Measurements from ENCODE around the gene LASP1NB.

LASP1NB gene

DNA sequence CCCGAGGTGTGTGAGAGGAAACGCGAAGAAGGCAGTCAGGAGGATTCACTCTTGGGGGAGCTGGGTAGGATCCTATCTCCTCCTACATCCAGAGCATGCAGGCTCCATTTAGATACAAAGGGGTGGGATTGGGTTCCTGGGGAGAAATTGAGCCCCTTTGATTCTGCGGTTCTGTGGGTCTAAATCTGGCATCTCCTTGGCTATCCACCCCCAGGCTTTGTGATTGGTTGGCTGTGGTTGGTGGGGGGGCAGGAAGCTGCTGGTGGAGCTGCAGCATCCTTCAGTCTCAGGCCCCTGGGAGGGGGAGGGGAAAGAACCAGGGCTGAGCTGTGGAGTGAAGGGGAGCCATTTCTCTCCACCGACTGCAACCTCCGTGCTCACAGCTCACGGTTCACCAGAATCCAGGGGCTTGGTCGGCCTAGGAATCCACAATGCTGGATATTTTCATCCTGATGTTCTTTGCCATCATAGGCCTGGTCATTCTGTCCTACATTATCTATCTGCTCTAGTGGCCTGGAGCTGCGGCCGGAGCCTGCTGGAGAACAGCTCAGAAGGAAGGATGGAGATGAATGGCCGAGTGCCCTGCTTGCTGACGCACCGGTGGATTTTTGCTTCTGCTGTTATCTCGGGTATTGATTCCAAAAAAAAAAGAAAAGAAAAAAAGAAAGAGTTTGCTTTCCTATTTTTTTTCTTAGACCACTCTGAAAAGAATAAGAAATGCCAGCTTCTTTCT lies at the start of gene LASP1NB:
TSS of gene LASP1NB (plus strand) at position 352 of the 733 bp plus-strand sequence.
- DNase-seq = no peak

DNA sequence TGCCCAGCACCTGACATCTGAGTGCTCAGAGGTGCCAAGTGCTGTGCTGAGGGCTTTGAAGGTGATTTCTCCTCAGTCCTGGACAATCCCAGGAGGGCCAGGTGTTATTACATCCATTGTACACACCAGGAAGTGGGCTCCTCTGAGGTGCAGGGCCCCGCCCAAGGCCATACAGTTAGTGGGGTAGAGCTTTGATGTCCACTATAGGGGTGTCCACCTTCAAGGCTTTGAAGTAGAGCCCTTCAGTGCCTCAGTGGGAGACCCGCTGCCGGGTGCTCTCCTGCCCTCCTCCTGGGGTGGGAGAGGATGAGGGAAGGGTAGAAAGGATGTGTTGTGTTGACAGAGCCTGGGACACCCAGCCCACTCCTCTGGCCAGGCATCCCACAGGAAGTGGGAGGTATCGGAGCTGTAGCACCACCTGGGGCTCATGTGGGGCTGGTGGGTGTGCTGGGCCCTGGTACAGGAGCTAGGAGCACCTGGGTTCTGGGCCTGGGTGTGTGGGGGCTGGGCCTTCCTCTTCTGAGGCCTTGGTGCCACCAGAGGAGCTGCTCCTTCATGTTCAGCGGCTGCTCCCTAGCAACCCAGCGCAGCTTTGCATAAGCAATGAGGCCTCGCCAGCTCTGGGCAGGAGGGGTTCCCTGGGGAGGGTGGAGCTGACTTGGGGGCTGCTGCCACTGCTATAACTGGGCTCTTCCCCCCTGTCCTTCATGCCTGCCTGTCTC lies 48.1 kb upstream of the LASP1NB start:
- DNase-seq = no peak

DNA sequence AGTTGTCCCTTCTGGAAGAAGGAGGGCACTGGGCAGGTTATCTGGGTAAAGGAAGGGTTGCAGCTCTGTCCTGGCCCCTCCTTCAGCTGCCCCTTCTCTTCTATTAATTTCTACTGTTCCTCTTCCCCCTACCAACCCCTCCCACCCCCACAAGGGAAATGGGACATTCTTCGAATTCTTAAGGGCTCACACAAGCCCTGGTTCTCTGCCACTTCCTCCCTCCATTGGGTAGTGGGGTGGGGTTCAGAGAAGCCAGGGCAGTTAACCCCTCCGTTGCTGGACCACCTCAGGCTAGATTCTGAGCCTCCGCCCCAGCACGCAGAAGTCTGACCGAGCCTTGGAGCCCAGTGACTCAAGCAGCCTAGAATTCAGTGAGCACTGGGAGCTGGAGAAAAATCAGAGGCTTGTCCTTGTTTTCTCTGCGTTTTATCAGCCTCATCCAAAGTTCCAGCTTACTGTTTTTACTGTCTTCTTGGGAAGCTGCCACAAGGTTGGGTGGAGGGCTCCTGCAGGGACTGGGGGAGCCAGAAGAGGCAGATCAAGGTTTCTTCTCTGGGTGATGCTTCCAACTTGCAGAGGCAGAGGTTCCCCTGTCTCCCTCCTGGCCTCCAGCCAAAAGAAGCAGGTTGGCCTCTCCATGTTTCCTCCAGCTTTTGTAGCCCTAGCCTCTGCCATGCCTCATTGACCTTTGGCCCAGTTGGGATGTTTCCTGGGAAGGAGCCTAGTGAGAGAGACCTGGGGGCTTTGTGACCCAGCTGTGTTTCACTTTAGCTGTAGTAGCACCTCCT lies 45.3 kb upstream of the LASP1NB start:
- DNase-seq = no peak

DNA sequence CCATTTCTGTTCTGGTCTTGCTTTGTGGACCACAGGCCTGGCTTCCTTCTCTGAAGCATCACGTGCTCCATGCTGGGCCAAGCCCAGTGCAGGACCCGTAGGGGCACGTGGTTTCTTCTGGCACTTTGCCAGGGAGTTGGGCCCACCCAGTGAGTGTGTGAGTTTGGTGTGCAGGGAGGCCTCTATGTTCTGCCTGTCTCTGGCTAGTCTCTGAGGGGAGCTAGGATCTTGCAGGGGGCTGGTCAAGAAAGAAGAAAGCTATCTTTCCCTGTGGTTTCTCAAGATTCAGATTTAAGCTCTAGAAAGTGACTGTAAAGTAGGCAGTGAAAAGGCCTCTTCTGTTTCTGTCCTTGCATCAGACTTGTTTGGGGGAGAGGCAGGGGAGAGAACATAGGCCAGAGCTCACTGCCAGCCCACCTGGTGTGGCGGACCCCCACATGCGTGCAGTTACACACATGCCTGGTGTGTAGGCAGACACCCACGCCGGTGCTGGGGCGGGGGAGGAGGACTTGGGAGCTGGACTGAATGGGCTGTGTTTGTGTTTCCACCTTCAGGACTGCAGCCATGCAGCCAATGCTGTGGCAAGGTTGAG lies 43.7 kb upstream of the LASP1NB start:
- DNase-seq = no peak

DNA sequence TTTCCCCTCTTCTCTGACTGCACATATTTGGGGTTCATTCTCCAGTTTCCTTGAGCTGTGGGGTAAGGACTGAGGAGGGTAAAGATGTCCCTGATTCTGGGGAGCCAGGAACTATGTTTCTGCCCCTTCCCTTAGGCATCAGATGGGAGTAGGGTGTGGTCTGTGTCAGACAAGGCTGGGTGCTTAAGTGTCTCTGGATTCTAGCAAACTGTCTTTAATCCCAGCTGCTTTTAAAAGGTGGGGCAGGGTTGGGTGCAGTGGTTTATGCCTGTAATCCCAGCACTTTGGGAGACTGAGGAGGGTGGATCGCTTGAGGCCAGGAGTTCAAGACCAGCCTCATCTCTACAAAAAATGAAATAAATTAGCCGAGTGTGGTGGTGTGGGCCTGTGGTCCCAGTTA lies 42.5 kb upstream of the LASP1NB start:
- no peak for DNase-seq

DNA sequence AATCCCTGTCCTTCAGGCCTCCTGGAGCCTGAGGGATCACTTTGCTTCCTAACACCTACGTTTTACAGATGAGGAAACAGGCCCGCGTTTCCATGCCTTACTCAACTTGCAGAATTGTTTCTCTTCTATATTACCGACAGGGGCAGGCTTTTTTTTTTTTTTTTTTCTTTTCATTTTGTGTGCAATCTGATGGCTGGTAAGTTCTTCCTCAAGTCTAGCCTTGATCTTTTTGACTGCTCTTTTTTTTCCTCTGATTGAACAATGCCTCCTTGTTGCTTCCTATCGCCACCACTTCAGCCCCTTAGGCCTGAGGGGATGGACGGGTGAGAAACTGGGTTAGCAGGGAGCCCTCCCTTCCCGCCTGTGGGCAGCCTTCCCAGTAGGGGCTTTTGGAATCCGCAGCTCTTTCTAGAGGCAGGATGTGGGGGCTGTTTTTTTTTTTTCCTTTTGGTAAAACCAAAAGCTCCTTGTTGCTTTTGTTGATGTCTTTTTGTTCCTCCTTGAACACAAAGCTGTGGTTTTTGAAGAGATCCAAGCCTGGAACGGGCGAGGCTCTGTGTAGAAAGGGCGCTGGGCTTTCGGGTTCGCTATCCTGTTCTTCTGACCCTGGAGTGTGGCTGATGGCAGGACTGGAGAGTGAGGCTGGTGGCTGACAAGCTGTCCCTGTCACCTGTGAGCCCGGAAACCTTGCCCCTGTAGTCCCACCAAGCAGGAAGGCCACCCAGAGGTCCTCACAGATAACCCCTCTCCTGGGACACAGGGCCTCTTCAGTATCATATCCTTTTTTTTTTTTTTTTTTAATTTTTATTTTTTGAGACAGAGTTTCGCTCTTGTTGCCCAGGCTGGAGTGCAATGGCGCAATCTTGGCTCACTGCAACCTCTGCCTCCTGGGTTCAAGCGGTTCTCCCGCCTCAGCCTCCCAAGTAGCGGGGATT lies 41.6 kb upstream of the LASP1NB start:
- no peak for DNase-seq

DNA sequence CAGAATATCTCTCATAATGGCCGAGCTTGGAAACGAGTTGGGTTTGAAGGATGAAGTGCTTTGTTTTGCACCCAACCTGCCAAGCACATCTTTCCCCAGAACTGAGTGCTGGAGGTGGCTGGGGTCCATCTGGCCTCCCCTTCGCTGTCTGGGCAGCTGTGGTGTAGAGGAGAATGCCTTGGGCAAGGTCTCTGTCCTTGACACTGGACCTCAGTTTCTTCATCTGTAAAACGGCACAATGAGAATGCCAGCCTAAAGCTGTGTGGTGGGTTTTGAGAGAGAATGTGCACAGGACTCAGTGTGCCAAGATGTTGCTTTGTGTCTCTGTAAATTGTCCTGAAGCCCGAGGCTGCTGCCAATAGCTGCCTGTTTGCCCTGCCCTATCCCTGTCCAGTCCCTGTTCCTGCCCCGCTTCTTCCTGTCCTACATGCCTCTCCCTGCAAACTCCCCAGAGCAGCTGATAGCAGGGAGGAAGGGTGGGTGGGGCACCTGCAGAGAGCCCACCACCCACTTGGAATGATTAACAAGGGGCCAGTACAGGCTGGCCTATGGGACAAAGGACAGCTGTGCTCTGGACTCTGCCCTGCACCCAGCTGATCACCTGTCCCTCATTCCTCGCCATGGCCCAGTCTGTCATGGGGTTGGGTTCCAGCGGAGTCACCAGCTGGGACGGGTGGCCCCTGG lies 40.2 kb upstream of the LASP1NB start:
- no peak for DNase-seq

DNA sequence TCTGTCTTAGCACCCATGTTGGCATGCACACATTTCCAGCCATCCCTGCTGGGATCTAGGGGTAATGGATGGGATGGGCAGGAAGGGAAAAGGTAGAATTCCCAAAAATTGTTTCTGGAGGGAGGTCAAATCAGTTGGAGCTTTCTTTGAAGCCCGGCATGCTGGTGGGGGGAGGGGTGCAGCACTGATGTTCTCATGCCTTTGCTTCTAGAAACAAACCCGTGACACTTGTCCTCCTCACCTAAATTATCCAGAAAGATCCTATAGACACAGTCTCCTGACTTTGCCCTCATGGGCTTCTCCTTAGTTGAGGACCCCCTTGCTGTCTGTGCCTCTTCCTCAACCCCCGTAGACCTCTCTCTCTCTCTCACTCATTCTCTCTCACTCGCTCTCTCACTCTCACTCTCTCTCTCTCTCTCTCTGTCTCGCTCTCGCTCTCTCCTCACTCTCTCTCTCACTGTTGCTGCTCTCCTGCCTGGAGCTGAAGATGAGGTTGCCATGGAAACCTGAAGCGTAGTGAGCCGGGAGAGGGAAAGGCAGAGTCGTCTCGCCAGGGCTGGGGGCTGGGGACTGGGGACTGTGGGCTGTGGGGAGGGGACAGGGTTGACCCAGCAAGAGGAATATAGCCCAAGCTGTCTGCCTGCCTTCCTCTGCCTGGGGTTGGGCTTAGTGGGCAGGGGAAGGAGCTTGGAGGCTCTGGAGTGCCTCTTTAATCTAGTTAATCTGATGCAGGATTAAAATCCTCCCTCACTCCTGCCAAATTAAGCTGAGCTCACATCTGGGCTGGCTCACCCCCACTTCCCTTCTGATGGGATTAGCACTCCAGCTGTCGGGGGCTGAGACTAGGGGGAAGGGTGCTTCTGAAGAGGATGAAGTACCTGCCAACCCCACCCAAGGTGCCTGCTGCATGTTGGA lies 39.4 kb upstream of the LASP1NB start:
- no peak for DNase-seq

DNA sequence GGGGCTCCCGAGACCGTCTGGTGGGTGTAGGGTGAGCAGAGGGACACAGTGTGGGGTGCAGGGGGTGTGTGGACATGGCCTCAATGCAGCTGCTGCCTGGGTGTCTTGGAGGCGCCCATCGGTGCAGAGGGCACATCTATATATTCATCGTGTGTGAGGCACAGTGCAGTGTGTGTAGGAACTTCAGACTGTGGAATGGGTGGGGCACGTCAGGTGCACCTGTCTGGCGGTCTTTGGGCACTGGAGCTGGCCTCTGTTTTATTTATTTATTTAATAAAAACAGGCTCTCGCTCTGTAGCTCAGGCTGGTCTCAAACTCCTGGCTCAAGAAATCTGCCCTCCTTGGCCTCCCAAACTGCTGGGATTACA lies 38.8 kb upstream of the LASP1NB start:
- no peak for DNase-seq

DNA sequence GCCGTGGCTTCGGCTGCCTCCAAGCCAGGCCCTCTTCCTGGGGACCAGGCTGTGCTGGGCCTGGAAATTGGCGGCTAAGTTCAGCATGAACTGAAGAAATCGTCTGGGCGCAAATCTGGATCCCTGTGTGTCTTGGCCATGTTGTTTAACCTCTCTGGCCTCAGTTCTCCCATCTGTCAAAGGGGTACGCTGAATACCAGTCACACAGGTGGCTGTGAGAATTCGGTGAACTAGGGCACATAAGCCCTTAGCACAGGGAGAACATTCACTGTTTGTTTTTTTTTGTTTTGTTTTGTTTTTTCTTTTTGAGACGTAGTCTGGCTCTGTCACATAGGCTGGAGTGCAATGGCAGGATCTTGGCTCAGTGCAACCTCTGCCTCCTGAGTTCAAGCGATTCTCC lies 36.6 kb upstream of the LASP1NB start:
- no peak for DNase-seq

DNA sequence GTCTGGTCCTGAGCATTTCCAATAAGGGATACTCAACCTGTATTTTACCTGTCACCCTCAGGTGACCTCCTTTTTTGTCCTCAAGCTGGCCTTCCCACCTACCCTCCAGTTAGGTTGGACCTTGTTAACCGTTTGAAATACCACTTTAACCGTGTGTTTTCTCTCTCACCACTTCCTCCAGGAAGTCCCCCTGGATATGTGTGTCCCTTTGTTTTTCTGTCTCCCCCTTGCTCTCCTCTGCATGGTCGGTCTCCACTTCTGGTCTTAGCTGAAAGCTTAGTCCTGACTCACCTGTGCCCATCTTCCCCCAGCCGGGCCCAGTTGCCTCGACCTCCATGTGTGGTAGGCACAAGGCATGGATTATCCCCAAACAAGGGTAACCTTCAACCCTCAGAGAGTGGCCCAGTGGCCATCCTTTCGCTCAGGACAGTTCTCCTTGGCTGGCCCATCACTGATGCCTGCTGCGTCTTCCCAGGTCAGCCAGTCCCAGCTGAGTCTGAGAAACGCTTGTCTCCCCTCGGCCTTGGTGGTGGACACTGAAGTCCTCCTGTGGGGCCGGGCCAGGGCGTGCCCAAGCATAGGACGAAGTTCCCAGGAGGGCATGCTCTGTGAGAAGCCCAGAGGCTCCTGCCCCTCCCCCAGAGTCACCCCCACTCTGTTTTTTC lies 35.5 kb upstream of the LASP1NB start:
- no peak for DNase-seq

DNA sequence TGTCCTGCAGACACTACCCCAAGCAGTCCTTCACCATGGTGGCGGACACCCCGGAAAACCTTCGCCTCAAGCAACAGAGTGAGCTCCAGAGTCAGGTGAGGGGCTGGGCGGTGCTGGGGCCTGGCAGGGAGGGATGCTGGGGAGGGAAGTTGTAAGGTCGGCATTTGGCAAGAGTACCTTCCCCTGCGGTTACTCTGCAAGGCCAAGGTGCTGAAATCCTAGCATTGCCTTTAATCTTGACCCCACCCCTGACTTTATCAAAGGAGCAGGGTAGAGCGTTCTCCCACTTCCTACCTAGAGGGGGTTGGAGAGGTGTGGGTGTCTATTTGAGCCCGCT lies 35.0 kb upstream of the LASP1NB start:
- DNase-seq = no peak

DNA sequence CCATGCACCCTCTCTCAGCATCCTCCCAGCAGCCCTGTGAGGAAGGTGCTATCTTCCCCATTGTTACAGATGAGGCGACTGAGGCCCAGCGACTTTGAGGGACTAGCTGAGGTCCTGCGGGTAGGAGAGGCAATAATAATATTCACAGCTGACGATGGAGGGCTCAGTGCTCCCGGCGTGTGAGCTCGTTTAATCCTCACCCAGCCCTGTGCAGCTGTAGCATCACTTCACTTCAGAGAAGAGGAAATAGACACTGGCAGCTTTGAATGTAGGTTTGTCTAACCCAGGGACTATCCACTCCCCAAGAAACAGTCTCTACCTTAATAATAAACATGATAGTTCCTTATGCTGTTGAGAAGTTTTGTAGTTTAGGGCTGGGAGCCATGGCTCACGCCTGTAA lies 34.0 kb upstream of the LASP1NB start:
- DNase-seq = no peak

DNA sequence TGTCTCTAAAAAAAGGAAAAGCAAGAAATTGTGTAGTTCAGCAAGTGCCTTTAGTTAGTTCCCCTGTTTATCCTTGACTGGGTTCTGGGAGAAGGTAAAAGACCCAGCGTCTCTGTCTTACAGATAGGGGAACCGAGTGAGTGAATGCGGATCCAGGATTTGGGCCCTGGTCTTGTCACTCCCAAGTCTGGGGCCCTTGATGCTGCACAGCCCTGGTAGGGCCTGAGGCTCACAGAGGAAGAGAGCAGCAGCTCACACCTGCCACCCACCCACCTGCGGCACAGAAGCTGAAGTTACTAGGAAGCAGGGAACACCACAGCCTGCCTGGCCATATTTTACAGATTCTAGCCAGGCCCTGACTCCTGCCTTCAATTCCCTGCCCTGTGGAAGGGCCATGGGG lies 33.3 kb upstream of the LASP1NB start:
- no peak for DNase-seq

DNA sequence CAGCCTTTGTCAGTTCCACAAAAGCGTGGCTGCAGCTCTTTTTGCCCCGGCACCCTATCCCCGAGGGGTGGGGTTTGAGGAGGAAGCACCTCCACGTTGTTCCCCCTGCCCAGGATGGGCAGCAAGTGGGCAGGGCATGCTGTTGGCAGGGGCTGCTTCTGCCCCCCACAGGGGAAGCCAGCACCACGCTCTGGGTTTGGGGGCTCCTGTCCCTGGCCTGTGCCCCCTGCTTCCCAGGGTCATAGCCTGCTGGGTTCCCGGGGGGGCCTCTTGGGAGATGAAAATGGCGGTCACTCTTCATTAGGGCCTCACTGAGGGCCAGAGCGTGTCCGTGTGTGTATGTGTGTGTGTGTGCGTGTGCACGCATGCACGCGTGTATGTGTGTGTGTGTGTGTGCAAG lies 32.8 kb upstream of the LASP1NB start:
- no peak for DNase-seq

DNA sequence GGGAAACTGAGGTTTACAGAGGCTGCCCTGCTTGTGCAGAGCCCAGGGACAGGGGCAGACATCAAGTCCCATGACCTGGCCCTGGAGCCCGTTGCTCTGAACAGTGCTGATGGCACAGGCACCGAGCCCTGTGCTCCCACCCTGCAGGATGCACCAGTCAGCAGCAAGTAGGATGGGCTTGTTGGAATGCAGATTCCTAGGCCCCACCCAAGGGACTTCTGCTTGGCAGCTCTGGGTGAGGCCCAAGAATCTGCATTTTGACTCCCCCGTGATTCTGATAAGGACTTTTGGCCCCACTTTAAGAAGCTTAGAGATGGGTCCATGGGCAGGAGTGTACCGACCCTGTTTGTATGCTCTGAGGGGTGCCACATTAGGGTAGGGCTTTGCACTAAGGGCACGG lies 32.3 kb upstream of the LASP1NB start:
- DNase-seq = no peak

DNA sequence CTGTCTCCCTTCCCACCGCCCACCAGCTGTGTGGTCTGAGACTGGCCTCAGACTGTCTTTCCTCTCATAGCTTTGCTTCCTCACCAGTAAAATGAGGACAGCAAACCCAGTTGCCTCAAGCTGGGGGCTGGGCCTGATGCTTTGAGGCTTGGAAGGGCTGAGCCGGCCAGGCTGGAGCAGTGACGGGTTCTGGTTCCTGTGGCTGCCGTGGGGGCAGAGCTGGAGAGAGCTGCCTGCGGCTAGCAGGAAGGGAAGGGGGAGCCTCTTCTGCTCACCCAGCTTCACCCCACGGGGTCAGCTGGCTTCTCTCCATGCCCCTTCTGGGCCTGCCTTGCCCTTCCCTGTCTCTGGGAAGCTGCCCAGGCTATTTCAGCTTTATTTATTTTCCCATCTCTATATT lies 31.8 kb upstream of the LASP1NB start:
- DNase-seq = no peak

DNA sequence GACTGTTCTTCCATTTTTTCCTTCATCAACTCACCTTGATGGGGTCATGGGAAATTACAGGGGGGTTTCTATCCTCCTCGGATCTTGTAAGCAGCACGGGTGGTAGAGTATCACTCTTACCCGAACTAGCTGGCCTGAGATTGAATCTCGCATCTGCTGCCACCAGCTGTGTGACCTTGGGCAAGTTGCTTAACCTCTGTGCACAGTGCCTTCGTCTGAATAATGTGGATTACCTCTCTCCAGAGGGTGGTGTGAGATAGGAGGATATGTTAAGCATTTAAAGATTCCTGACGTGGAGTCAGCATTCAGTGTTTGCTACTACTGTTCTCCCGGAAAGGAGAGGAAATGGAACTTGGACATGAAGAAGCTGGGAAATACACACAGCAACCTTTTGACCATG lies 31.1 kb upstream of the LASP1NB start:
- no peak for DNase-seq

DNA sequence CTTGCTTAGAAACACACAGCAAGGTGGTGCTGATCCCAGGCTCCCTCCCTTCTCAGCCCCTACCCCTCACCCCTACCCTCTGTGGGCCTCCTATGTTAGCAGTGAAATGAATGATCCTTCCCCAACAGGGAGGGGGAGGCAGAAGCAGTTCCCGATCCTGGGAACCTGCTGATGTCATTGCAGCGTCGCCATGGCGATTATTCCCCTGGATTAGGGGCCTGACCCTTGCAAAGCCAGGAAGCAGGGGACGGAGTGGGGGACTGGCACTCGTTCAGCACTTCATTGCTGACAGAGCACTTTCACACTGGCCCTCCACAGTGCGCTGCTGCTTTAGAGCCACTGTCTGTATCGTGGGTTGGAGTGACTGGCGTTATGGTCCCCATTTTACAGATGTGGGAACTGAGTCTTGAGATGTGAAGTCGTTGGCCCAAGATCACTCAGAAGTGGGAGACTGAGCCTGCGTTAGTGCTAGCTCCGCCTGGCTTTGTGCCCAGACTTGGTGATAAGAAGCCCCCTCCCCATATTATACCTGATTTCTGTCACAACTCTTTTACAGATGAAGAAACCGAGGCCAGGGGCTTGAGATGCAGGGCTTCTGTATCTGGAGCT lies 29.0 kb upstream of the LASP1NB start:
- DNase-seq = no peak

DNA sequence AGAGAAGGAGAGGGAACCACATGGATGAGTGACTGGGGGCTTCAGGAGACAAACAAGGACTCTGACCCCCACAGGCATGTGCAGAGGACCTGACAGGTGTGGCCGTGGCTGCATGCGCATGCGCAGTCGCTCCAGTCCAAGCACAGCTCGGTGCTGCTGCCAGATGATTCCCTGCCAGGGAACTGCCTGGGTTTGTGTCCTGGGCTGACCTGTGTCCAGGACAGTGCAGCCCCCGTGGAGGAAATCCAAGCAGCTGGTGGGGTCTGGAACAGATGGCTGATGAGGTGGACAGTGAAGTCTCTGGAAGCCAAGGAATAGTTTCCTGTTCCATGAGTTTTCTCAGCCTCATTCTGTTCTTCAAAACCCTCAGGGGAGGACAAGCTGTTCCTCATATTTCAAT lies 28.2 kb upstream of the LASP1NB start:
- DNase-seq = no peak

All from NCI-H187 treated with DMSO at 0.1 percent for 48 hours (cell line).